Keratinocyte (primary cell): ENCODE data around the gene STX18.

Experiments
- EZH2 ChIP-seq: IDR thresholded peaks from one replicate; pipeline ENCODE4 v1.6.1; 2012; ENCODE audit warnings: inconsistent platforms, mild to moderate bottlenecking, low read length, moderate library complexity
- TF ChIP-seq, protein P1 (sequence below), 3 experiments: IDR thresholded peaks in 1 of 3; conservative IDR thresholded peaks in 1 of 3; optimal IDR thresholded peaks in 1 of 3; 2 replicates in 2 of 3; 3 replicates in 1 of 3; pipeline versions ENCODE3 to v1.5.1; 2011; ENCODE audit warnings: low read length in 3 of 3, mild to moderate bottlenecking in 3 of 3, moderate library complexity in 2 of 3, control low read depth in 1 of 3, inconsistent platforms in 1 of 3; ENCODE audit not compliant: insufficient read depth in 2 of 3; ENCODE audit errors: extremely low read depth in 1 of 3

- TF ChIP-seq, protein P1, sequence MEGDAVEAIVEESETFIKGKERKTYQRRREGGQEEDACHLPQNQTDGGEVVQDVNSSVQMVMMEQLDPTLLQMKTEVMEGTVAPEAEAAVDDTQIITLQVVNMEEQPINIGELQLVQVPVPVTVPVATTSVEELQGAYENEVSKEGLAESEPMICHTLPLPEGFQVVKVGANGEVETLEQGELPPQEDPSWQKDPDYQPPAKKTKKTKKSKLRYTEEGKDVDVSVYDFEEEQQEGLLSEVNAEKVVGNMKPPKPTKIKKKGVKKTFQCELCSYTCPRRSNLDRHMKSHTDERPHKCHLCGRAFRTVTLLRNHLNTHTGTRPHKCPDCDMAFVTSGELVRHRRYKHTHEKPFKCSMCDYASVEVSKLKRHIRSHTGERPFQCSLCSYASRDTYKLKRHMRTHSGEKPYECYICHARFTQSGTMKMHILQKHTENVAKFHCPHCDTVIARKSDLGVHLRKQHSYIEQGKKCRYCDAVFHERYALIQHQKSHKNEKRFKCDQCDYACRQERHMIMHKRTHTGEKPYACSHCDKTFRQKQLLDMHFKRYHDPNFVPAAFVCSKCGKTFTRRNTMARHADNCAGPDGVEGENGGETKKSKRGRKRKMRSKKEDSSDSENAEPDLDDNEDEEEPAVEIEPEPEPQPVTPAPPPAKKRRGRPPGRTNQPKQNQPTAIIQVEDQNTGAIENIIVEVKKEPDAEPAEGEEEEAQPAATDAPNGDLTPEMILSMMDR (optimal IDR thresholded peaks at IDR 0.05 in 1 of 3, IDR thresholded peaks at IDR 0.05 in 1 of 3, conservative IDR thresholded peaks at IDR 0.05 in 1 of 3; ENCODE audit: extremely low read depth in 1 of 3, insufficient read depth in 2 of 3, low read length in 3 of 3) = no peak
- TF ChIP-seq EZH2 = no peak
Observed at GRCh38 chr4:4572821-4573220, 31.0 kb upstream of the STX18 start.
